Upper lobe of left lung (tissue), 4 donors: ENCODE results near the gene SRSF2.

Source experiments
- CTCF ChIP-seq, 6 experiments: fragments of 450-650 bp in 4 of 6; fragments of 200-600 bp in 2 of 6; sonication (generic) in 2 of 6; IDR thresholded peaks; one replicate each; pipeline ENCODE4 v1.5.1; 2016 to 2019; ENCODE audit warnings: antibody characterized with exemption in 6 of 6
- EP300 ChIP-seq, 4 donors: sonication (generic); formaldehyde crosslinking; IDR thresholded peaks; one replicate each; pipeline ENCODE4 v1.5.1; 2017; ENCODE audit warnings: antibody characterized with exemption in 4 of 4, control low read depth in 2 of 4
- POLR2A ChIP-seq, 4 donors: fragments of 450-650 bp; IDR thresholded peaks; one replicate each; pipeline ENCODE4 v1.5.1; 2016 to 2017; ENCODE audit warnings: antibody characterized with exemption in 4 of 4, mild to moderate bottlenecking in 2 of 4
- POLR2AphosphoS5 ChIP-seq, 2 donors: sonication (generic); formaldehyde crosslinking; IDR thresholded peaks; one replicate each; pipeline ENCODE4 v1.5.1; 2017; ENCODE audit warnings: antibody characterized with exemption in 2 of 2

- TF ChIP-seq CTCF (IDR thresholded peaks at IDR 0.05) (no peak), POLR2AphosphoS5 (IDR thresholded peaks at IDR 0.05) (no peak), POLR2A (IDR thresholded peaks at IDR 0.05) (no peak), EP300 (IDR thresholded peaks at IDR 0.05) (no peak)
These were observed 16.9 kb downstream of the SRSF2 start for GRCh38 chr17:76720211-76720610.
